Measurements from ENCODE around the gene TCF25.

DNA sequence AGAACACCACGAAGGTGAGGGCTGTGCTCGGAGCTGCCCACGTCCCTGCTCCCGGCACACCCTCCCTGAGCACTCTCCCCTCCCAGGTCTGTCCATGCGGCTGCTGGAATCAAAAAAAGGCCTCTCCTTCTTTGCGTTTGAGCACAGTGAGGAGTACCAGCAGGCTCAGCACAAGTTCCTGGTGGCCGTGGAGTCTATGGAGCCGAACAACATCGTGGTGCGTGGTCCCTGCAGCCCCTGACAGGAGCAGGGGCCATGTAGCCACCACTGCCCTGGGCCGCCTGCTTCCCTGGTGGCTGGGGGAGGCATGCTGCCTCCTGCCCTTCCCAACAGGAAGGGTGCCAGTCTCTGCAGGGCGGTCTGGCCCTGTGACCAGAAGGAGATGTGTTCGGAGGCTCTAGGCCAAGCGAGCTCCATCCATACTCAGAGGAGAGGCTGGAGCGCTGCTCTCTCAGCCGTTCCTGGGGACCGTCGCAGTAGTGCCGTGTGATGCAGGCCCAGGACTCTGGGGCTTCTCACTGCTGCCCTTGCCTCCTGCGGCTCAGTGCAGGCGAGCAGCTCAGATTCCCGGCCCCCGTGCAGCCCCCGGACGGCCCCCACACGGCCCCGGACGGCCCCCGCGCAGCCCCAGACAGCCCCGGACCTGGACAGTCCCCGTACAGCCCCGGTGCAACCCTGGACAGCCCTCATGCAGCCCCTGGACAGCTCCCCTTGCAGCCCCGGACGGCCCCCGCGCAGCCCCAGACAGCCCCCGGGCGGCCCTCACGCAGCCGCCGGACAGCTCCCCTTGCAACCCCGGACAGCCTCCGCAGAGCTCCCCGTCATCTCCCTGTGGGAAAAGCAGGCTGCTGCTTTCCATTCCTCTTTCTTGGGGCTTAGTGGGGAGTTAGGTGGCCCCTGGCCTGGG, 20.5 kb downstream of the TCF25 start:
- TF ChIP-seq CTCF (optimal IDR thresholded peaks at IDR 0.05 in 1 of 3, IDR thresholded peaks at IDR 0.05 in 1 of 3, conservative IDR thresholded peaks at IDR 0.05 in 1 of 3; ENCODE audit: extremely low read depth in 1 of 3, insufficient read depth in 2 of 3, low read length in 3 of 3) (no peak), EZH2 (IDR thresholded peaks at IDR 0.05; ENCODE audit: low read length) (no peak)
